Loucy (cell line): ENCODE results near the gene PTPRZ1.

ENCODE experiments used
- H2AFZ ChIP-seq: fragments of 200-600 bp; sonication (generic); 2 replicates; pipeline ENCODE4 v1.6.0; 2016; ENCODE audit warnings: antibody characterized with exemption, mild to moderate bottlenecking, low read length, moderate library complexity
- H3F3A ChIP-seq: fragments of 200-600 bp; 2 replicates; pipeline ENCODE4 v1.6.0; 2016; ENCODE audit warnings: antibody characterized with exemption, low read depth, mild to moderate bottlenecking
- H3K27me3 ChIP-seq: fragments of 200-600 bp; sonication (generic); 2 replicates; pipeline ENCODE4 v1.6.1; 2014; ENCODE audit warnings: low read length, mild to moderate bottlenecking; ENCODE audit not compliant: insufficient read depth, poor library complexity, severe bottlenecking
- H3K36me3 ChIP-seq: fragments of 200-600 bp; sonication (generic); 2 replicates; pipeline ENCODE4 v1.6.1; 2016; ENCODE audit warnings: low read length; ENCODE audit not compliant: insufficient read depth
- H3K4me1 ChIP-seq: fragments of 200-600 bp; sonication (generic); 2 replicates; pipeline ENCODE4 v1.5.1; 2014; ENCODE audit warnings: low read length, mild to moderate bottlenecking; ENCODE audit not compliant: insufficient read depth, poor library complexity, severe bottlenecking
- H3K4me2 ChIP-seq: fragments of 200-600 bp; sonication (generic); 2 replicates; pipeline ENCODE4 v1.6.0; 2014; ENCODE audit warnings: antibody characterized with exemption, low read length, low read depth, mild to moderate bottlenecking; ENCODE audit not compliant: poor library complexity, severe bottlenecking
- H3K4me3 ChIP-seq: fragments of 200-600 bp; sonication (generic); 2 replicates; pipeline ENCODE4 v1.5.1; 2014; ENCODE audit warnings: low read length, mild to moderate bottlenecking, mixed read lengths; ENCODE audit not compliant: poor library complexity, severe bottlenecking
- H3K79me2 ChIP-seq: fragments of 200-600 bp; sonication (generic); 2 replicates; pipeline ENCODE4 v1.6.1; 2014; ENCODE audit warnings: low read length; ENCODE audit not compliant: insufficient read depth
- H3K9ac ChIP-seq: fragments of 200-600 bp; sonication (generic); 2 replicates; pipeline ENCODE4 v1.6.0; 2014; ENCODE audit warnings: mild to moderate bottlenecking, low read depth, low read length, moderate library complexity; ENCODE audit not compliant: poor library complexity, severe bottlenecking
- H3K9me2 ChIP-seq: fragments of 200-600 bp; sonication (generic); replicated peaks from 2 replicates; pipeline ENCODE4 v1.6.1; 2016; ENCODE audit warnings: low read depth, low read length, mixed read lengths
- H3K9me3 ChIP-seq: fragments of 200-600 bp; sonication (generic); 2 replicates; pipeline ENCODE4 v1.6.1; 2014; ENCODE audit warnings: mild to moderate bottlenecking, antibody characterized with exemption, low read length, low read depth; ENCODE audit not compliant: insufficient read depth
- H4K20me1 ChIP-seq: fragments of 200-600 bp; sonication (generic); 2 replicates; pipeline ENCODE4 v1.6.0; 2014; ENCODE audit warnings: antibody characterized with exemption, low read length, mild to moderate bottlenecking; ENCODE audit not compliant: insufficient read depth, poor library complexity, severe bottlenecking
- CTCF ChIP-seq: fragments of 200-600 bp; sonication (generic); conservative IDR thresholded peaks from 2 replicates; pipeline ENCODE4 v1.5.1; 2014; ENCODE audit warnings: mild to moderate bottlenecking, antibody characterized with exemption, low read length
- EZH2phosphoT487 ChIP-seq: fragments of 200-600 bp; IDR thresholded peaks from 2 replicates; pipeline ENCODE4 v1.6.1; 2018; ENCODE audit warnings: antibody characterized with exemption, mild to moderate bottlenecking, moderate library complexity, borderline replicate concordance

PTPRZ1 gene

DNA sequence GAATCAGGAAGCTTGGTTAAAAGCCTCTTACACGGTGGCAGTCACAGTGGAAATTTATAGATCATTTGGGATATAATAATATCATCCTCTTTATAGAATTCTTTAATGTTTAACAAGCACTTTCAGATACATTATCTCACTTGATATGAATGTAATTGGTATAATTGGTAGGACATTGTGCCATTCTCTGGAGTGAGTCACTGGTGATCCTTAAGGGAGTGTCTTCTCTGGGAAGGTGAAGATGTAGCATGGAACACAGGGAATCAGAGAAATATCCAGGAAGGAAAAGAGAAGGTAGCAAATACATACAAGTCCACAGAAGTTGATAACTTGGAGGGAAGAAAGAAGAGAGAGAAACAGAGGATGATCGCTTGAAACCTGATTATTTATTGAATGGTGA is 9.8 kb downstream of the PTPRZ1 start:
- H3K9me3 ChIP-seq: no peaks in the 10 kb centered on the region
- TF ChIP-seq EZH2phosphoT487 (no peak), CTCF (no peak)

GRCh38 chr7:121885166-121885920 is 12.4 kb downstream of the PTPRZ1 start:
- H3K79me2 ChIP-seq: no peaks in the 10 kb centered on the region
- TF ChIP-seq EZH2phosphoT487 (no peak), CTCF (no peak)

More for the DNA sequence above, 9.8 kb downstream of the PTPRZ1 start:
- Histone ChIP-seq H4K20me1 (no peaks in the 10 kb centered on the region), H3K4me2 (no peak overlapping the region), H3K4me3 (no peak overlapping the region), H3F3A (no peaks in the 10 kb centered on the region), H3K9ac (no peak overlapping the region), H3K4me1 (no peaks in the 10 kb centered on the region), H3K9me2 (no peaks in the 10 kb centered on the region), H3K36me3 (no peaks in the 10 kb centered on the region), H3K79me2 (no peaks in the 10 kb centered on the region), H2AFZ (no peak overlapping the region), H3K27me3 (no peaks in the 10 kb centered on the region)

DNA sequence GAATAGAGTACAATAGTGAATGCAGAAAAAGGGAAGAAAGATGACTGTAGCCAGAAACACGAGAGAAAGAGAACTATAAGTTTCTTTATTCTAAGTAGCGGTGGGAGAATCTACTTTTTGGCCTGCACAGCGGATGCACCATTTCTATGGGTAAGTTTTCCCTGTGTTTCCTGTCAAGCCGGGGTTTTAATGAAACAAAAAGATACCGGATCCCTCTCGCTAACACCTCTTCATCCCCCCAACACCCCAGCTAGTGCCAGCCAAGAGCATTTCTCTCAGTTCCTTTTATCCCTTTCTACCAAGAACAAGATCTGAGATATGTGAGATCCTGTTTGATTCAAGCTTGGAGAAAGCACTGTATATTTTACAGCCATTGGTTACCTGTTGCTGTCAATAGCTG is 14.7 kb downstream of the PTPRZ1 start:
- Histone ChIP-seq H2AFZ (no peak overlapping the region), H3F3A (no peaks in the 10 kb centered on the region), H3K27me3 (no peaks in the 10 kb centered on the region), H4K20me1 (no peaks in the 10 kb centered on the region), H3K36me3 (no peaks in the 10 kb centered on the region), H3K9ac (no peak overlapping the region), H3K9me3 (no peaks in the 10 kb centered on the region), H3K4me3 (no peak overlapping the region), H3K79me2 (no peaks in the 10 kb centered on the region), H3K4me2 (no peak overlapping the region), H3K9me2 (no peaks in the 10 kb centered on the region), H3K4me1 (no peaks in the 10 kb centered on the region)
- TF ChIP-seq CTCF (no peak), EZH2phosphoT487 (no peak)

More at GRCh38 chr7:121885166-121885920, 12.4 kb downstream of the PTPRZ1 start:
- H3K27me3 ChIP-seq: no peaks in the 10 kb centered on the region
- no peaks in the 10 kb centered on the region for H3K9me2 ChIP-seq
- H3K4me1 ChIP-seq: no peaks in the 10 kb centered on the region
- no peak overlapping the region for H2AFZ ChIP-seq
- H4K20me1 ChIP-seq: no peaks in the 10 kb centered on the region
- no peaks in the 10 kb centered on the region for H3K9me3 ChIP-seq
- H3K36me3 ChIP-seq: no peaks in the 10 kb centered on the region
- H3K9ac ChIP-seq: no peak overlapping the region
- H3K4me2 ChIP-seq: no peak overlapping the region
- no peaks in the 10 kb centered on the region for H3F3A ChIP-seq
- no peak overlapping the region for H3K4me3 ChIP-seq
